ENCODE measurements around the gene TRPM3. TPM values are rescaled to one million over a fixed set of nuclear protein-coding genes. Genes with fewer than 3 reads are reported as not detected.
"Not testable (repeated sequence)": the region's sequence is repeated elsewhere in the genome, so short reads cannot be mapped to it uniquely, and the experiment has no call there.

TRPM3 gene
- polyA plus RNA-seq, 3 donors from 2014 or later = not detected

DNA sequence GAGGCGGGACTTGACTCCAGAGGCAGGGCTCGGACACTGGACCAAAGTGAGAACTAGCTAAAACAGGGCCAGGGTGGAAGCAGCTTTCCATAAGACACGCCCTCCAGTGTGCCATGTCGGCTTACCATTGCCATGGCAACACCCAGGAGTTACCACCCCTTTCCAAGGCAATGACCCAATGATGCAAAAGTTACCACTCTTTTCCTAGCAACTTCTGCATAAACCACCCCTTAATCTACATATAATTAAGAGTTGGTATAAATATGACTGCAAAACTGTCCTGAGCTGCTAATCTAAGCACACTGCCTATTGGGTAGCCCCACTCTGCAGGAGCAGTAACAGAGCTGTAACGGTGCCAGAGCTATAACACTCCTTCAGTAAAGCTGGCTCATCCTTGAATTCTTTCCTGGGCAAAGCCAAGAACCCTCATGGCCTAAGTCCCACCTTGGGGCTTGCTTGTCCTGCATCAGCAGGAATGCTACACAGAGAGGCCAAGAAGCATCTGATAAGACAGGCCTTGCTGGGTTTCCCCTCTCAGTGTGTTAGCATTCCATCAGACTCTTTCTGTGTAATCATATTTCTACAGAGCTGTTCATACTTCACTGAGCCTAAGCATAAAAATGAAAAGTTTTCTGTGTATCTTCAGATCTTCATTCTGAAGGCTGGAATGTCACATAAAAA is 444.2 kb downstream of the TRPM3 start:
- Mint-ChIP-seq H3K27me3 (ENCODE audit: low read depth in 3 of 3) (peaks cover 0 to 7% (median 3%) of the 10 kb centered on the region in 3 donors), H3K4me1 (no peaks in the 10 kb centered on the region), H3K27ac (no peak overlapping the region), H3K9me3 (no peaks in the 10 kb centered on the region), H3K4me3 (no peak overlapping the region), H3K36me3 (no peaks in the 10 kb centered on the region)
- DNase-seq = no peak

- Mint-ChIP-seq H3K9me3 (no peaks in the 10 kb centered on the region), H3K4me3 (no peak overlapping the region), H3K27me3 (ENCODE audit: low read depth in 3 of 3) (peaks cover 0 to 7% (median 5%) of the 10 kb centered on the region in 3 donors), H3K4me1 (no peaks in the 10 kb centered on the region), H3K36me3 (no peaks in the 10 kb centered on the region), H3K27ac (no peak overlapping the region)
- no peak for DNase-seq
Observed at GRCh38 chr9:70675868-70676370, 445.5 kb downstream of the TRPM3 start.

GRCh38 chr9:70673844-70674243 is 447.6 kb downstream of the TRPM3 start:
- H3K27ac Mint-ChIP-seq = no peak overlapping the region
- no peaks in the 10 kb centered on the region for H3K36me3 Mint-ChIP-seq
- H3K27me3 Mint-ChIP-seq (ENCODE audit: low read depth in 3 of 3) = peaks cover 2 to 7% (median 5%) of the 10 kb centered on the region in 3 donors
- no peaks in the 10 kb centered on the region for H3K9me3 Mint-ChIP-seq
- no peak overlapping the region for H3K4me3 Mint-ChIP-seq
- no peaks in the 10 kb centered on the region for H3K4me1 Mint-ChIP-seq
- no peak for DNase-seq

- Mint-ChIP-seq H3K27me3 (ENCODE audit: low read depth in 3 of 3) (peaks cover 2 to 7% (median 5%) of the 10 kb centered on the region in 3 donors), H3K4me3 (no peak overlapping the region), H3K9me3 (no peaks in the 10 kb centered on the region), H3K36me3 (no peaks in the 10 kb centered on the region), H3K4me1 (no peaks in the 10 kb centered on the region), H3K27ac (no peak overlapping the region)
- DNase-seq = no peak
Observed at GRCh38 chr9:70672161-70672649, 449.2 kb downstream of the TRPM3 start.

GRCh38 chr9:70668751-70669150 is 452.7 kb downstream of the TRPM3 start:
- DNase-seq = no peak
- Mint-ChIP-seq H3K36me3 (no peaks in the 10 kb centered on the region), H3K27ac (no peak overlapping the region)

DNA sequence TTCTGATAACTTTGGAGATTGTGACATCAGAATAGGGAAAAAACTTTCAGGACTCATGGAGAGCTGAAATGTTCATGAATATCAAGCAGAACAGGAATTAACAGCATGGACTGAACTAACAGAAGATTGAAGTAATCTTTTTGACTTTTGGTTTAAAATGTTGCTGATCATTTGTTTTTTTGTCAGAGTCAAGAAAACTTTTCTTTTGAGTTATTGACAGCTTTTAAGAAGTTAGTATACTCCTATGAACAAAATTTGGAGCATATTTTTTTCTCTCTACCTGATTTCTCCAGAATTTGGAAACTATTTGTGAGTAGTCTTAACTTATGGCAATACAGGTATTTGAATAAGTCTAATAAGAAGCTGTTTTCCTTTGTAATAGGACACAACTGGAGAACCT is 462.7 kb downstream of the TRPM3 start:
- DNase-seq = no peak
- no peak overlapping the region for H3K4me3 Mint-ChIP-seq
- H3K9me3 Mint-ChIP-seq = peaks cover 0 to 8% (median 2%) of the 10 kb centered on the region in 6 donors
- H3K36me3 Mint-ChIP-seq = no peaks in the 10 kb centered on the region
- H3K27me3 Mint-ChIP-seq (ENCODE audit: low read depth in 3 of 3) = peaks cover 0 to 4% (median 2%) of the 10 kb centered on the region in 3 donors
- H3K4me1 Mint-ChIP-seq = no peaks in the 10 kb centered on the region
- no peak overlapping the region for H3K27ac Mint-ChIP-seq

More at GRCh38 chr9:70668751-70669150, 452.7 kb downstream of the TRPM3 start:
- Mint-ChIP-seq H3K9me3 (no peaks in the 10 kb centered on the region), H3K4me3 (no peak overlapping the region), H3K27me3 (ENCODE audit: low read depth in 3 of 3) (peaks cover 5 to 6% (median 5%) of the 10 kb centered on the region in 3 donors), H3K4me1 (peaks cover 7 to 8% of the 10 kb centered on the region in 2 donors)

DNA sequence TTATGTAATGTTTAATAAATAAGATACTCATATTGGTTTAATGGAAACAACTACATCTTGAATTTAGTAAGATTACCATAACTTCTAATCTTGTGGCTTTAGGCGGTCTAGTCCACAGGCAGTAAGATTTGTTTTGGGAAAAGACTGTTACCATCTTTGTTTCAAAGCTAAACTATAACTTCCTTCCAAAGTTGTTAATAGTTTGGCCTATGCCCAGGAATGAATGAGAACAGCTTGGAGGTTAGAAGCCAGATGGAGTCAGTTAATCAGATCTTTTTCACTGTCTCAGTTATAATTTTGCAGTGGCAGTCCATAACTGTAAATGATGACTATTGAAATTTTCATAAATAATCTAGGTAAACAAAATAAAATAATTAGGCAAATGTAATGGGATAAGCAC is 465.1 kb downstream of the TRPM3 start:
- no peak for DNase-seq
- Mint-ChIP-seq H3K27ac (no peak overlapping the region), H3K36me3 (no peaks in the 10 kb centered on the region), H3K9me3 (peaks cover 0 to 8% (median 2%) of the 10 kb centered on the region in 6 donors), H3K27me3 (ENCODE audit: low read depth in 3 of 3) (peaks cover 0 to 4% (median 2%) of the 10 kb centered on the region in 3 donors), H3K4me1 (no peaks in the 10 kb centered on the region), H3K4me3 (no peak overlapping the region)

DNA sequence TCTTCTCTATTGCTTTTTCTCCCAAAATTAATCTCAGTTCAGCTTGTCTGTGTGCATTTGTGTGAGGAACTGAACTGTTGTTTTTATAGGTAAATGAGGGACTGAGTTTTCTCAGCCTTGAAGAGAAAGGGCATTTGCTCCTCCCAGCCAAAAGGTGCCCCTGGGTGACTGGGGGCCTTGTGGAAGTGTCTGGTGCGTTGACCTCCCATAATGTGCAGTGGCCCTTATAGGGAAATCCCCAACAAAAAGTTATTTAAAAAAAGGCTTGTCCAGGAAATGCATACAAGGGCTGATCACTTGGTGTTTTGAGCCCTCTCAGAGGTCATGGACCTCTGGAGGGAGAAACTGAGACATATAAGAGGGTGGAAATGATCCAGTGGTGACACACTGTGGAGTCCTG is 467.3 kb downstream of the TRPM3 start:
- no peak for DNase-seq
- H3K27me3 Mint-ChIP-seq (ENCODE audit: low read depth in 3 of 3) = peaks cover 0 to 4% (median 2%) of the 10 kb centered on the region in 3 donors
- H3K4me3 Mint-ChIP-seq = no peak overlapping the region
- H3K36me3 Mint-ChIP-seq = no peaks in the 10 kb centered on the region
- peaks cover 0 to 4% (median 0%) of the 10 kb centered on the region in 6 donors for H3K9me3 Mint-ChIP-seq
- no peak overlapping the region for H3K27ac Mint-ChIP-seq
- no peaks in the 10 kb centered on the region for H3K4me1 Mint-ChIP-seq

DNA sequence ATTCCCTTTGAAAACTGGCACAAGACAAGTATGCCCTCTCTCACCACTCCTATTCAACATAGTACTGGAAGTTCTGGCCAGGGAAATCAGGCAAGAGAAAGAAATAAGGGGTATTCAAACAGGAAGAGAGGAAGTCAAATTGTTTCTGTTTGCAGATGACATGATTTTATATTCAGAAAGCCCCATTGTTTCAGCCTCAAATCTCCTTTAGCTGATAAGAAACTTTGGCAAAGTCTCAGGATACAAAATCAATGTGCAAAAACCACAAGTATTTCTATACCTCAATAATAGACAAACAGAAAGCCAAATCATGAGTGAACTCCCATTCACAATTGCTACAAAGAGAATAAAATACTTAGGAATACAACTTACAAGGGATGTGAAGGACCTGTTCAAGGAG is 476.8 kb downstream of the TRPM3 start:
- H3K9me3 Mint-ChIP-seq, H3K4me1 Mint-ChIP-seq, H3K4me3 Mint-ChIP-seq, H3K36me3 Mint-ChIP-seq, H3K27ac Mint-ChIP-seq, DNase-seq: not testable (repeated sequence)
- peaks cover 3 to 12% (median 6%) of the 10 kb centered on the region in 3 donors for H3K27me3 Mint-ChIP-seq (ENCODE audit: low read depth in 3 of 3)

DNA sequence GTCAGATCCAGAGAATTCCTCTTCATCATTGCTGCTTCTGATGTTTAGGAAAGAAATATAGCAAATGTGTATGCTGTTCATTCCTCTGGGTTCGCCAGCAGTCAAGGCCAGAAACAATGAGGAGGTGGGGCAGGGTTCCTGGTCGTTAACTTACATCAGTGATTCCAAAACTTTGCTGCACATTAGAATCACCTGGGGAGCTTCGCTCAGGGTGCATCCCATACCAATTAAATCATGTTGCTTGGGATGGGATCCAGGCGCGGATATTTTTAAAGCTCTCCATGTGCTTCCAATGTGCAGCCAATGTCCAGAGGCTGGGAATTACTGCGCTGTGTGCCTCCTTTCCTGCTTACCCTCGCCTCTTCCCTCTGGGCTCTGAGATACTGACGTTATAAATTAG is 479.1 kb downstream of the TRPM3 start:
- DNase-seq = no peak
- H3K9me3 Mint-ChIP-seq = no peaks in the 10 kb centered on the region
- H3K27ac Mint-ChIP-seq = no peak overlapping the region
- H3K27me3 Mint-ChIP-seq (ENCODE audit: low read depth in 3 of 3) = peaks cover 2 to 15% (median 3%) of the 10 kb centered on the region in 3 donors
- H3K4me1 Mint-ChIP-seq = no peaks in the 10 kb centered on the region
- H3K4me3 Mint-ChIP-seq = no peak overlapping the region
- no peaks in the 10 kb centered on the region for H3K36me3 Mint-ChIP-seq

DNA sequence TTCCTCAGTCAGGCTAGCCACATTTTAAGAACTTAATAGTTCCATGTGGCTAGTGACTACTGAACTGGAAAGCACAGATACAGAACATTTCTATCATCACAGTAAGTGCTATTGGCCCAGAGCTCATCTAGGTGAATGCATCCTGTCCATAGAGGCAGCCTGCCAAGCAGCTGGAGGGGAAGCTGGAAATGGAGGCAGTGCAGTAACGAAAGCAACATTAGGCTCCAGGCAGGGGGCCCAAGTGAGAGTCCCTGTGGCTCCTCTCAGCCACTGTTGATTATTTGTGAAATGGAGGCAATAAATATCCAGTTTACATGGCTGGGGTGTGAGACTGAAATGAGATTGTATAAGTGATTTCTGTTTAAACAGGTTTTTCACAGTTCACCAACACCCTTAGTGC is 479.8 kb downstream of the TRPM3 start:
- H3K9me3 Mint-ChIP-seq = no peaks in the 10 kb centered on the region
- no peak overlapping the region for H3K27ac Mint-ChIP-seq
- no peak overlapping the region for H3K4me3 Mint-ChIP-seq
- DNase-seq = no peak
- no peaks in the 10 kb centered on the region for H3K36me3 Mint-ChIP-seq
- H3K4me1 Mint-ChIP-seq = no peaks in the 10 kb centered on the region
- H3K27me3 Mint-ChIP-seq (ENCODE audit: low read depth in 3 of 3) = peaks cover 2 to 17% (median 3%) of the 10 kb centered on the region in 3 donors

- H3K4me1 Mint-ChIP-seq = no peaks in the 10 kb centered on the region
- no peak for DNase-seq
- no peak overlapping the region for H3K4me3 Mint-ChIP-seq
- H3K9me3 Mint-ChIP-seq = no peaks in the 10 kb centered on the region
- H3K36me3 Mint-ChIP-seq = no peaks in the 10 kb centered on the region
- peaks cover 2 to 18% (median 3%) of the 10 kb centered on the region in 3 donors for H3K27me3 Mint-ChIP-seq (ENCODE audit: low read depth in 3 of 3)
- no peak overlapping the region for H3K27ac Mint-ChIP-seq
Observed at GRCh38 chr9:70641031-70641430, 480.4 kb downstream of the TRPM3 start.

GRCh38 chr9:70639853-70640814 is 481.3 kb downstream of the TRPM3 start:
- Mint-ChIP-seq H3K36me3 (no peaks in the 10 kb centered on the region), H3K27me3 (ENCODE audit: low read depth in 3 of 3) (peaks cover 2 to 18% (median 3%) of the 10 kb centered on the region in 3 donors), H3K27ac (no peak overlapping the region), H3K9me3 (no peaks in the 10 kb centered on the region), H3K4me1 (no peaks in the 10 kb centered on the region), H3K4me3 (no peak overlapping the region)
- DNase-seq = no peak

DNA sequence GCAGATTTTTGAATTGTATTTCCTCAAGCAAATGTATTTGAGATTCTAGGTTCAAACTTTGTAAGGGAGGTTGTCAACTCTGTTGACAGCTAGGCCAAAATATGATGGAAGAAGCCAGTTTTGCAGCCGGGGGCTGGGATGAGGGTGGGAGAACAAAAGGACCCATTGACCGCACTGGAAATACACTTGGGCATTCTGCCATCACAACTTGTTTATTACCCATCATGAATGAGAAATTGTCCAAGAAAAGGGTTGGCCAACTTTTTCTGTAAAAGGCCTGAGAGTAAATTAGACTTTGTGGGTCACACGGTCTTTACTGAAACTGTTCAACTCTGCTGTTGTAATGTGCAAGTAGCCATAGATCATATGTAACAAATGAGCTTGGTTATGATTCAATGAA is 485.6 kb downstream of the TRPM3 start:
- H3K9me3 Mint-ChIP-seq = no peaks in the 10 kb centered on the region
- no peak for DNase-seq
- H3K4me3 Mint-ChIP-seq = no peak overlapping the region
- peaks cover 0 to 8% (median under 1%) of the 10 kb centered on the region in 3 donors for H3K27me3 Mint-ChIP-seq (ENCODE audit: low read depth in 3 of 3)
- no peaks in the 10 kb centered on the region for H3K36me3 Mint-ChIP-seq
- no peak overlapping the region for H3K27ac Mint-ChIP-seq
- H3K4me1 Mint-ChIP-seq = no peaks in the 10 kb centered on the region

Data from immature natural killer cell (primary cell).